OCI-LY7 (cell line): ENCODE measurements around the gene FZD7. TPM values are rescaled to one million over a fixed set of nuclear protein-coding genes. Genes with fewer than 3 reads are reported as not detected.

Experiments
- BruUV-seq: library from RNA; stranded (reverse); fragments of 400-500 nt; replicated peaks from 2 replicates; lab custom pipeline; 2021; lab: Mats Ljungman, UMichigan
- CTCF ChIA-PET: fragments of 300-600 bp; sonication (Branson Sonifier 250); formaldehyde crosslinking; loops from one replicate; lab custom pipeline; 2022; ENCODE audit warnings: antibody characterized with exemption; ENCODE audit not compliant: unreplicated experiment; lab: Charles Lee
- POLR2A ChIA-PET: fragments of 300-600 bp; sonication (Branson Sonifier 250); formaldehyde crosslinking; loops from one replicate; lab custom pipeline; 2022; ENCODE audit warnings: antibody characterized with exemption; lab: Charles Lee
- DNase-seq: peaks from one replicate; pipeline ENCODE4 v3.0.0-alpha.2; 2015; ENCODE audit warnings: low spot score
- H2AFZ ChIP-seq: fragments of 200-600 bp; sonication (generic), shearing (Covaris generic); 2 replicates; pipeline ENCODE4 v1.6.1; 2014; ENCODE audit warnings: mild to moderate bottlenecking, antibody characterized with exemption, low read length, moderate library complexity
- H3K27ac ChIP-seq: fragments of 200-600 bp; sonication (generic); 2 replicates; pipeline ENCODE4 v1.5.1; 2014; ENCODE audit warnings: mixed run types, low read depth, mild to moderate bottlenecking, moderate library complexity, low read length, inconsistent platforms; ENCODE audit not compliant: poor library complexity, severe bottlenecking
- H3K36me3 ChIP-seq: fragments of 200-600 bp; sonication (generic); 2 replicates; pipeline ENCODE4 v1.6.1; 2014; ENCODE audit warnings: mild to moderate bottlenecking, antibody characterized with exemption, low read length, moderate library complexity, mixed read lengths; ENCODE audit not compliant: insufficient read depth
- H3K4me1 ChIP-seq: fragments of 200-600 bp; sonication (generic); 2 replicates; pipeline ENCODE4 v1.5.1; 2014; ENCODE audit warnings: mild to moderate bottlenecking, low read length; ENCODE audit not compliant: insufficient read depth, poor library complexity, severe bottlenecking
- H3K4me2 ChIP-seq: fragments of 200-600 bp; sonication (generic); 2 replicates; pipeline ENCODE4 v1.6.1; 2014; ENCODE audit warnings: mild to moderate bottlenecking, low read length
- H3K4me3 ChIP-seq: fragments of 200-600 bp; sonication (generic); 2 replicates; pipeline ENCODE4 v1.5.1; 2014; ENCODE audit warnings: mild to moderate bottlenecking, low read depth, low read length; ENCODE audit not compliant: poor library complexity, severe bottlenecking
- H3K79me2 ChIP-seq: fragments of 200-600 bp; sonication (generic); 2 replicates; pipeline ENCODE4 v1.6.1; 2016; ENCODE audit warnings: low read depth, mild to moderate bottlenecking, low read length, moderate library complexity, mixed read lengths; ENCODE audit not compliant: insufficient read depth
- H3K9me2 ChIP-seq: fragments of 200-600 bp; sonication (generic); 2 replicates; pipeline ENCODE4 v1.6.1; 2016; ENCODE audit warnings: mild to moderate bottlenecking, low read length, mixed read lengths; ENCODE audit not compliant: insufficient read depth
- H3K9me3 ChIP-seq: fragments of 200-600 bp; sonication (generic); 2 replicates; pipeline ENCODE4 v1.6.1; 2014; ENCODE audit warnings: mild to moderate bottlenecking, mixed run types, low read length, mixed read lengths
- H4K20me1 ChIP-seq: fragments of 200-600 bp; sonication (generic); 2 replicates; pipeline ENCODE4 v1.6.1; 2014; ENCODE audit warnings: mild to moderate bottlenecking, antibody characterized with exemption, low read length, moderate library complexity, mixed read lengths; ENCODE audit not compliant: insufficient read depth
- EZH2phosphoT487 ChIP-seq: fragments of 200-600 bp; sonication (generic); IDR thresholded peaks from 2 replicates; pipeline ENCODE4 v1.6.1; 2018; ENCODE audit warnings: low read depth, borderline replicate concordance, mild to moderate bottlenecking, mixed run types, antibody characterized with exemption, low read length, moderate library complexity, mixed read lengths
- intact Hi-C: fragments of 100-400 bp; cut with micrococcal nuclease; formaldehyde crosslinking; loops from one replicate; pipeline ENCODE4 v1.10.0; 2022; ENCODE audit not compliant: unreplicated experiment
- total RNA-seq, 2 experiments: library from RNA; depleted of rRNA in 1 of 2; stranded (reverse); fragments of >200 nt in 1 of 2; shearing (Covaris generic) in 1 of 2; gene quantifications; 2 replicates each; pipeline ENCODE4 v1.2.3, GENCODE V29; 2014 to 2022
- TF ChIP-seq, protein P1 (sequence below): fragments of 200-600 bp; sonication (generic); conservative IDR thresholded peaks from 2 replicates; pipeline ENCODE4 v1.5.1; 2014; ENCODE audit warnings: mild to moderate bottlenecking, antibody characterized with exemption, low read length, moderate library complexity, mixed read lengths

Gene FZD7
- total RNA-seq, 2 experiments from 2014 or later, result 1.2 to 1.7 TPM

DNA sequence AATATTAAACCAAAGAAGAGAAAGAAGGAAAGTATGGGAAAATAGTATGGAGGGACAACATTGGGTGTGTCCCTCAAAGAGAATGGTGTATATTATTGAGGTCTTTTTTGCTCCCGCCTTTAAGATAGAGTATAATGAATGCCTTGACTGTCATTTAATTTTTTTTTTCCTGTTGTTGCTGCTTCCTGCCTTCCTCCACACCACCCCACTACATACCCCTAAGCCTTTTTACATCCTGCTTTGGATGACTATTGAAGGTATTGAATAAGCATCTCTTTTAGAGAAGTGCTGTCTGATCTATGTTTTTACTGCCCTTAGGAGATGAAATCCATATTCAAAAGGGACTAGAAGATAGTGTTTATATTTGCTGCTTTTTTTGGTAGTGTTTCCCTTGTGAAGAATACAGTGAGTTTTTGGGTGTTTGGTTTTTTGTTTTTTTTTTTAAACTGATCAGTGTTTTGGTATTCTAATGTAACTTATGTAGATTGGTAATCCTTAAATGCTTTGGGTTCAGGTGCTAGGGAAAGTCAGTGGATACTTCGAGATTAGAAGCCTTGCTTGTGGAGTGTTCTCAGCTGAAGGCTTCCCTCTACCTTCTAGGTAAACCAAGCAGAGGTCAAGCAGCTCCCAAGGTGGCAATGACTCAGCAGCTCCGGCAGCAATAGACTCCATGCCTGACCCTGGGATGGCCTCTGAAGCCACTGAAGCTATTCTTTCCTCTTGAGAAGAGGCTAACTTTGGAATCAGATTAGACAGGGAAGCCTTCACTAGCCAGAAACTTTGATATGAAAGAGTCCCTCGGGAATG is 5.0 kb downstream of the FZD7 start:
- H3K79me2 ChIP-seq, result no peaks in the 10 kb centered on the region
- H3K4me2 ChIP-seq, result no peak overlapping the region
- no peaks in the 10 kb centered on the region for H4K20me1 ChIP-seq
- H3K4me1 ChIP-seq, result peaks cover 6% of the 10 kb centered on the region
- DNase-seq, result no peak
- no TSS peak for BruUV-seq
- ChIA-PET POLR2A (interaction anchor here (0.6 kb wide), 1 partner anchor 571 kb away, joined by 3 read pairs; no protein-coding TSS in a partner anchor), CTCF (no interaction called here)
- no peak overlapping the region for H3K4me3 ChIP-seq
- no peaks in the 10 kb centered on the region for H3K36me3 ChIP-seq
- H3K9me2 ChIP-seq, result no peaks in the 10 kb centered on the region
- no peak overlapping the region for H2AFZ ChIP-seq
- intact Hi-C loops, result no loop called here
- H3K27ac ChIP-seq, result no peak overlapping the region
- no peak for TF ChIP-seq EZH2phosphoT487
- TF ChIP-seq, protein P1, sequence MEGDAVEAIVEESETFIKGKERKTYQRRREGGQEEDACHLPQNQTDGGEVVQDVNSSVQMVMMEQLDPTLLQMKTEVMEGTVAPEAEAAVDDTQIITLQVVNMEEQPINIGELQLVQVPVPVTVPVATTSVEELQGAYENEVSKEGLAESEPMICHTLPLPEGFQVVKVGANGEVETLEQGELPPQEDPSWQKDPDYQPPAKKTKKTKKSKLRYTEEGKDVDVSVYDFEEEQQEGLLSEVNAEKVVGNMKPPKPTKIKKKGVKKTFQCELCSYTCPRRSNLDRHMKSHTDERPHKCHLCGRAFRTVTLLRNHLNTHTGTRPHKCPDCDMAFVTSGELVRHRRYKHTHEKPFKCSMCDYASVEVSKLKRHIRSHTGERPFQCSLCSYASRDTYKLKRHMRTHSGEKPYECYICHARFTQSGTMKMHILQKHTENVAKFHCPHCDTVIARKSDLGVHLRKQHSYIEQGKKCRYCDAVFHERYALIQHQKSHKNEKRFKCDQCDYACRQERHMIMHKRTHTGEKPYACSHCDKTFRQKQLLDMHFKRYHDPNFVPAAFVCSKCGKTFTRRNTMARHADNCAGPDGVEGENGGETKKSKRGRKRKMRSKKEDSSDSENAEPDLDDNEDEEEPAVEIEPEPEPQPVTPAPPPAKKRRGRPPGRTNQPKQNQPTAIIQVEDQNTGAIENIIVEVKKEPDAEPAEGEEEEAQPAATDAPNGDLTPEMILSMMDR, result no peak
- H3K9me3 ChIP-seq, result no peaks in the 10 kb centered on the region

DNA sequence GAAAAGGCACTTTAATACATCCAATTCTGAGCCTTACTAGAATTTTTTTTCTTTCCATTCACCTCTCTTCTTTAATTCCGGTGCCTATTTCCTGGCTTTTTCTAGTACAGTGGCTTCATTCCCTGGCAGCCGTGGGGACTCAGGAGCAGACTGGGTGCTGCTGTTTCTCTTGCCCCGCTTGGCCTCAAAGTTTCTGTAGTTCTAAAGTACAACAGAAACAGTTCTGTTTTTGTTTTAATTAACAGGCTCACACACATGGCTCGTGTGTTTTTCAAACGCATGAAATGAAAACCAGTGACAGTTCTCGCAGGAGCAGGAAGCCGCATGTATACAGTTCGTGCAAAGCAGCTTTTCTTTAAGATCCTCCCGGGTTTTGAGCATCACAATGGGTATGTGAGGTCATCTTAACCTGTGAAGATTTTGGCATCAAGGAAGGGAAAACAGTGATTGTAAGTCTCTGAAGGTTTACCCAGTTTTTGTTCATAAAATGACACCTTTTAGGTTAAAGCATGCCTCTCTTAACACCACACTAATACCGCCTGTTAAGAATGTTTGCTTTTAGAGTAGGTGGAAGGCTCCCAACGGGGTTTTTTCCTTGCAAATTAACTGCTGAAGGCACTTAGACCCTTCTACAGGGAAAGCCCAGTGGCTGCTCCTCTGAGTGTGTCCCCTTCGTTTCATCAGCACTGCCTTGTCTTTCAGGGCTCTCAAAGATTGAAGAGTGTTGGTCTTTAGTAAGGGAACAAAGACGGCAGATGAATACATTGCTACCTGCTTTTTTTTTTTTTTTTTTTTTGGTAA is 5.8 kb downstream of the FZD7 start:
- CTCF ChIA-PET, result no interaction called here
- Histone ChIP-seq H2AFZ (no peak overlapping the region), H3K36me3 (no peaks in the 10 kb centered on the region), H3K79me2 (no peaks in the 10 kb centered on the region), H3K4me2 (no peak overlapping the region), H4K20me1 (no peaks in the 10 kb centered on the region), H3K9me3 (no peaks in the 10 kb centered on the region), H3K4me3 (no peak overlapping the region), H3K27ac (no peak overlapping the region), H3K9me2 (no peaks in the 10 kb centered on the region), H3K4me1 (peaks cover 4% of the 10 kb centered on the region)
- intact Hi-C loops, result no loop called here
- POLR2A ChIA-PET, result no interaction called here
- no peak for DNase-seq
- BruUV-seq, result no TSS peak
- no peak for TF ChIP-seq EZH2phosphoT487
- TF ChIP-seq, protein P1, result no peak
